ENCODE measurements around the gene SNX12.

- TF ChIP-seq CTCF (IDR thresholded peaks at IDR 0.05) (peak in 4 of 6 experiments; percentile 40 to 96 (median 80)), POLR2A (IDR thresholded peaks at IDR 0.05) (peak in 1 of 2 donors; percentile 71)
Observed at GRCh38 chrX:71068044-71068918, at the start of gene SNX12.

Data from adrenal gland (tissue), 5 donors.